ENCODE results near the gene ALK. TPM values are rescaled to one million over a fixed set of nuclear protein-coding genes. Genes with fewer than 3 reads are reported as not detected.

The ALK gene
- polyA plus RNA-seq, 1 of the 3 experiments (the other 2 are of a cell fraction) = 0.30 TPM

DNA sequence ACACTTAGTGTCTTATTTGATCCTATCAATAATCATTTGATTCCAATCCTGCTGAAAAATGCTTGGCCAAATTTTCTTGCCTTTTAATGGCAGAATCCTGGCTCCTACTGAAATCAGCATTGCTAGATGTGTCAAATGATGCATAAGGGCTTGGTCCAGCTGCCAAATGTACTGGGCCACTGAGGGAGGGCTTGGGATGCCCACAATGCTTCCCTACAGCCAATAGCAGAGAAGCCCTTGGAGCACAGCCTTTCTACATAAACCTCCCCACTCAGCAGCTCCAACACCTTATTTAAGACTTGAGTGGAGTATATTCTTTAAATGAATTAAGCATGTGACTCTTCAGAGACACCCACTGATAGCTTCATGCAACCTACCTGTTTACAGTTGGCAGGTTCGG lies 3.6 kb downstream of the ALK start:
- H3K4me2 ChIP-seq = no peak overlapping the region
- no peaks in the 10 kb centered on the region for H3K79me2 ChIP-seq (ENCODE audit: insufficient read depth)
- peak overlapping the region in 1 of 2 experiments; percentile 71; a peak in 2 of 4 replicates for H3K4me3 ChIP-seq (ENCODE audit: low read depth in 2 of 2, low read length in 1 of 2)
- WGBS (ENCODE audit: low lambda C conversion rate) = 19% methylated on average over 1 of the region's 1 CpG
- H3K9me2 ChIP-seq = no peaks in the 10 kb centered on the region
- peak; percentile 38 for DNase-seq
- H3K27me3 ChIP-seq (ENCODE audit: insufficient read depth) = peaks cover 38% of the 10 kb centered on the region
- no peaks in the 10 kb centered on the region for H3F3A ChIP-seq (replicated peaks; ENCODE audit: insufficient read depth)
- H3K36me3 ChIP-seq (replicated peaks in 1 of 2; ENCODE audit: control insufficient read depth in 1 of 2, insufficient read depth in 2 of 2, low read length in 1 of 2) = no peaks in the 10 kb centered on the region
- no peak overlapping the region for H3K9ac ChIP-seq
- H3K4me1 ChIP-seq (ENCODE audit: control insufficient read depth in 1 of 2, insufficient read depth in 2 of 2, low read depth in 1 of 2, low read length in 1 of 2) = peaks cover 0 to 45% of the 10 kb centered on the region in 2 experiments; a peak in 2 of 4 replicates
- TF ChIP-seq TEAD4 (IDR thresholded peaks at IDR 0.05; ENCODE audit: borderline replicate concordance, insufficient read depth) = no peak
- TF ChIP-seq ELF1 (IDR thresholded peaks at IDR 0.05) = no peak
- no peak for TF ChIP-seq RFX5 (IDR thresholded peaks at IDR 0.05; ENCODE audit: low read length)
- no peak for TF ChIP-seq CHD2 (IDR thresholded peaks at IDR 0.05; ENCODE audit: low read length, partially characterized antibody)
- TF ChIP-seq, protein P1, sequence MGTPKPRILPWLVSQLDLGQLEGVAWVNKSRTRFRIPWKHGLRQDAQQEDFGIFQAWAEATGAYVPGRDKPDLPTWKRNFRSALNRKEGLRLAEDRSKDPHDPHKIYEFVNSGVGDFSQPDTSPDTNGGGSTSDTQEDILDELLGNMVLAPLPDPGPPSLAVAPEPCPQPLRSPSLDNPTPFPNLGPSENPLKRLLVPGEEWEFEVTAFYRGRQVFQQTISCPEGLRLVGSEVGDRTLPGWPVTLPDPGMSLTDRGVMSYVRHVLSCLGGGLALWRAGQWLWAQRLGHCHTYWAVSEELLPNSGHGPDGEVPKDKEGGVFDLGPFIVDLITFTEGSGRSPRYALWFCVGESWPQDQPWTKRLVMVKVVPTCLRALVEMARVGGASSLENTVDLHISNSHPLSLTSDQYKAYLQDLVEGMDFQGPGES (IDR thresholded peaks at IDR 0.05; ENCODE audit: low read depth, low read length) = no peak
- TF ChIP-seq, protein P2, sequence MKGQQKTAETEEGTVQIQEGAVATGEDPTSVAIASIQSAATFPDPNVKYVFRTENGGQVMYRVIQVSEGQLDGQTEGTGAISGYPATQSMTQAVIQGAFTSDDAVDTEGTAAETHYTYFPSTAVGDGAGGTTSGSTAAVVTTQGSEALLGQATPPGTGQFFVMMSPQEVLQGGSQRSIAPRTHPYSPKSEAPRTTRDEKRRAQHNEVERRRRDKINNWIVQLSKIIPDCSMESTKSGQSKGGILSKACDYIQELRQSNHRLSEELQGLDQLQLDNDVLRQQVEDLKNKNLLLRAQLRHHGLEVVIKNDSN (IDR thresholded peaks at IDR 0.05; ENCODE audit: borderline replicate concordance, low read depth) = no peak
- no peak for TF ChIP-seq EP300 (IDR thresholded peaks at IDR 0.05; ENCODE audit: borderline replicate concordance in 1 of 2, low read depth in 1 of 2, low read length in 1 of 2)
- TF ChIP-seq FOSL2 (IDR thresholded peaks at IDR 0.05; ENCODE audit: borderline replicate concordance, low read depth) = no peak
- no peak for TF ChIP-seq RAD21 (IDR thresholded peaks at IDR 0.05; ENCODE audit: low read length)
- TF ChIP-seq RXRA (IDR thresholded peaks at IDR 0.05; ENCODE audit: borderline replicate concordance, low read depth) = no peak
- no peak for TF ChIP-seq YY1 (IDR thresholded peaks at IDR 0.05; ENCODE audit: low read depth)
- TF ChIP-seq GABPA (IDR thresholded peaks at IDR 0.05; ENCODE audit: low read depth) = no peak
- TF ChIP-seq, protein P3, sequence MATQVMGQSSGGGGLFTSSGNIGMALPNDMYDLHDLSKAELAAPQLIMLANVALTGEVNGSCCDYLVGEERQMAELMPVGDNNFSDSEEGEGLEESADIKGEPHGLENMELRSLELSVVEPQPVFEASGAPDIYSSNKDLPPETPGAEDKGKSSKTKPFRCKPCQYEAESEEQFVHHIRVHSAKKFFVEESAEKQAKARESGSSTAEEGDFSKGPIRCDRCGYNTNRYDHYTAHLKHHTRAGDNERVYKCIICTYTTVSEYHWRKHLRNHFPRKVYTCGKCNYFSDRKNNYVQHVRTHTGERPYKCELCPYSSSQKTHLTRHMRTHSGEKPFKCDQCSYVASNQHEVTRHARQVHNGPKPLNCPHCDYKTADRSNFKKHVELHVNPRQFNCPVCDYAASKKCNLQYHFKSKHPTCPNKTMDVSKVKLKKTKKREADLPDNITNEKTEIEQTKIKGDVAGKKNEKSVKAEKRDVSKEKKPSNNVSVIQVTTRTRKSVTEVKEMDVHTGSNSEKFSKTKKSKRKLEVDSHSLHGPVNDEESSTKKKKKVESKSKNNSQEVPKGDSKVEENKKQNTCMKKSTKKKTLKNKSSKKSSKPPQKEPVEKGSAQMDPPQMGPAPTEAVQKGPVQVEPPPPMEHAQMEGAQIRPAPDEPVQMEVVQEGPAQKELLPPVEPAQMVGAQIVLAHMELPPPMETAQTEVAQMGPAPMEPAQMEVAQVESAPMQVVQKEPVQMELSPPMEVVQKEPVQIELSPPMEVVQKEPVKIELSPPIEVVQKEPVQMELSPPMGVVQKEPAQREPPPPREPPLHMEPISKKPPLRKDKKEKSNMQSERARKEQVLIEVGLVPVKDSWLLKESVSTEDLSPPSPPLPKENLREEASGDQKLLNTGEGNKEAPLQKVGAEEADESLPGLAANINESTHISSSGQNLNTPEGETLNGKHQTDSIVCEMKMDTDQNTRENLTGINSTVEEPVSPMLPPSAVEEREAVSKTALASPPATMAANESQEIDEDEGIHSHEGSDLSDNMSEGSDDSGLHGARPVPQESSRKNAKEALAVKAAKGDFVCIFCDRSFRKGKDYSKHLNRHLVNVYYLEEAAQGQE (IDR thresholded peaks at IDR 0.05; ENCODE audit: low read depth, low read length) = no peak
- CTCF ChIA-PET = interaction anchor here (0.9 to 14.9 kb wide), 19 partner anchors 9 to 959 kb away, joined by 3 to 398 read pairs (median 4); no protein-coding TSS in a partner anchor
- H2AFZ ChIP-seq (ENCODE audit: low read depth) = no peak overlapping the region
- H3K27ac ChIP-seq (ENCODE audit: low read depth in 2 of 2, low read length in 1 of 2) = peak overlapping the region in 1 of 2 experiments; percentile 89; a peak in 1 of 4 replicates
- H4K20me1 ChIP-seq (ENCODE audit: insufficient read depth) = no peaks in the 10 kb centered on the region
- no peaks in the 10 kb centered on the region for H3K9me3 ChIP-seq
- POLR2A ChIA-PET = interaction anchor here (0.6 to 6.6 kb wide), 8 partner anchors 10 to 1316 kb away, joined by 3 to 50 read pairs (median 3); partner anchors contain the start of gene EHD3
